ENCODE data around the gene HCRT. TPM values are rescaled to one million over a fixed set of nuclear protein-coding genes. Genes with fewer than 3 reads are reported as not detected.
"Not testable (repeated sequence)": the region's sequence is repeated elsewhere in the genome, so short reads cannot be mapped to it uniquely, and the experiment has no call there.

HCRT gene
- total and polyA plus RNA-seq, 12 donors, result not detected

DNA sequence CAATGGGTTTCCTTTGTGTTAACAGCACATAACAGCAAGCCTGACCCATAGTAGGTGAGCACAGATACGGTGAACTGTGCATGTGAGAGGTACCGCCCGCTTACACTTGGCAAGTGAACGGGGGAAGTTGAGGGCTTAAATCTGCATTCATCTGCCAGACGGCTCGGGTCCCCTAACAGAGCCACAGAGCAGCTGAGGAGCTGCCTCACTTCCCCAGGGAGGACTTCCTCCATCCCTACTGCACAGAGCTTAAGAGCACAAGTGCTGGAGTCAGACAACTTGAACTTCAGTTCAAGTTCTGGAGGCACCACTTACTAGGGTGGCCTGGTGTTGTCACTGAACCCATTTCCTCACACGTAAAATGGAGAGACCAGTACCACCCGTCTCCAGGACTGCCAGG is 43.9 kb downstream of the HCRT start:
- Histone ChIP-seq H3K27me3 (no peaks in the 10 kb centered on the region), H3K4me1 (peaks cover 24 to 77% (median 65%) of the 10 kb centered on the region in 9 donors), H3K9me3 (no peaks in the 10 kb centered on the region), H3K27ac (peak overlapping the region in 7 of 10 donors; percentile 31 to 70 (median 41)), H3K36me3 (peaks cover 0 to 79% (median 8%) of the 10 kb centered on the region in 9 donors), H3K4me3 (no peak overlapping the region)
- ATAC-seq (peak in 3 of 8 donors; percentile 29 to 34 (median 30)), DNase-seq (no peak)
- TF ChIP-seq, protein P1, sequence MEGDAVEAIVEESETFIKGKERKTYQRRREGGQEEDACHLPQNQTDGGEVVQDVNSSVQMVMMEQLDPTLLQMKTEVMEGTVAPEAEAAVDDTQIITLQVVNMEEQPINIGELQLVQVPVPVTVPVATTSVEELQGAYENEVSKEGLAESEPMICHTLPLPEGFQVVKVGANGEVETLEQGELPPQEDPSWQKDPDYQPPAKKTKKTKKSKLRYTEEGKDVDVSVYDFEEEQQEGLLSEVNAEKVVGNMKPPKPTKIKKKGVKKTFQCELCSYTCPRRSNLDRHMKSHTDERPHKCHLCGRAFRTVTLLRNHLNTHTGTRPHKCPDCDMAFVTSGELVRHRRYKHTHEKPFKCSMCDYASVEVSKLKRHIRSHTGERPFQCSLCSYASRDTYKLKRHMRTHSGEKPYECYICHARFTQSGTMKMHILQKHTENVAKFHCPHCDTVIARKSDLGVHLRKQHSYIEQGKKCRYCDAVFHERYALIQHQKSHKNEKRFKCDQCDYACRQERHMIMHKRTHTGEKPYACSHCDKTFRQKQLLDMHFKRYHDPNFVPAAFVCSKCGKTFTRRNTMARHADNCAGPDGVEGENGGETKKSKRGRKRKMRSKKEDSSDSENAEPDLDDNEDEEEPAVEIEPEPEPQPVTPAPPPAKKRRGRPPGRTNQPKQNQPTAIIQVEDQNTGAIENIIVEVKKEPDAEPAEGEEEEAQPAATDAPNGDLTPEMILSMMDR (IDR thresholded peaks at IDR 0.05), result no peak
- WGBS, 2 donors, result 59 to 77% methylated on average over 8 of the region's 8 CpGs
- intact Hi-C loops (cut with DNase I), result no loop called here

DNA sequence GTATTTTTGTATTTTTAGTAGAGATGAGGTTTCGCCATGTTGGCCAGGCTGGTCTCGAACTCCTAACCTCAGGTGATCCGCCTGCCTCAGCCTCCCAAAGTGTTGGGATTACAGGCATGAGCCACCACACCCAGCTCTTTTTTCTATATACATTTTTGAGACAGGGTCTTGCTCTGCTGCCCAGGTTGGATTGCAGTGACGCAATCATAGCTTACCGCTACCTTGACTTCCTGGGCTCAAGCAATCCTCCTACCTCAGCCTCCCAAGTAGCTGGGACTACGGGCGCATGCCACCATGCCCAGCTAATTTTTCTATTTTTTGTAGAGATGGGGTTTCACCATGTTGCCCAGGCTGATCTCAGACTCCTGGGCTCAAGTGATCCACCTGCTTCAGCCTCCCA is 44.6 kb downstream of the HCRT start:
- H3K9me3 ChIP-seq; intact Hi-C loops (cut with DNase I); ATAC-seq; H3K27me3 ChIP-seq; H3K4me3 ChIP-seq; DNase-seq: not testable (repeated sequence)
- 98% methylated on average over 7 of the region's 7 CpGs for WGBS, 2 donors
- peak overlapping the region in 4 of 10 donors; percentile 2 to 36 (median 20) for H3K27ac ChIP-seq
- peaks cover 0 to 72% (median 5%) of the 10 kb centered on the region in 9 donors for H3K36me3 ChIP-seq
- peaks cover 27 to 84% (median 72%) of the 10 kb centered on the region in 9 donors for H3K4me1 ChIP-seq

DNA sequence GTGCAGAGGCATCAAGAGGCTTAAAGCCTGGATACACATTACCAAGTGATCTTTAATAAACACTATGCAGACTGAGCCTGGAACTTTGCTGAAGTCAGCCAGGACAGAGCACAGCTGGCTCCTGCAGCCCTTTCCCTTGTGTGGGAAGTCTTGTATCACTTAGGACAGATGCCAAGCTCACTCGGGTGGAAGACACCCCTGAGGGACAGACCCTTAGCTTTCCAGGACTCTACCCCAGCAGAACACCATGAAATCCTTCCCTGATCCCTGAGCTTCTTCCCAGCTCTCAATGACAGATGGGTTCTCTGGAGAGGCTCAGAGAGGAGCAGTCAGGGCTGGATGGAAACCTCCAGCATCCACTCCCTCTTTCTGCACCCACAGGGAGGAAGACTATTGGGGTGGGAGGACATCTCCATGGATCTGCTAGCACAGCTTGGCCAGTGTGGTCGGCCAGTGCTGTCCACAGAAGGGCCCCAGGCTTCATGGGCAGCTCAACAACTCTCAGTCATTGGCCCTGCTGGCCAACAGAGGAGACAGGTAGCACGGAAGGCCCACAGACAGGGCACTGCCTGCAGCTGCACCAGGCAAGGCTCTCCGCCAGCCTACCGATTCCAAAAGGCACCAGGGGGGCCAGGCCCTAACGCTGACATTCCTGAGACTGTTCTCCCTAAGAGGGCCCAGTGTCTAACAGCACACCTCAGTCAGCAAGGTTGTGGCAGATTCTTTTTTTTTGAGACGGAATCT is 46.3 kb downstream of the HCRT start:
- H3K36me3 ChIP-seq, result peaks cover 0 to 66% (median 0%) of the 10 kb centered on the region in 9 donors
- DNase-seq (no peak), ATAC-seq (peak in 6 of 8 donors; percentile 11 to 42 (median 28))
- H3K4me1 ChIP-seq, result peaks cover 35 to 100% (median 86%) of the 10 kb centered on the region in 9 donors
- intact Hi-C loops (cut with DNase I), result no loop called here
- TF ChIP-seq, protein P1 (IDR thresholded peaks at IDR 0.05), result no peak
- H3K4me3 ChIP-seq, result no peak overlapping the region
- H3K9me3 ChIP-seq, result no peaks in the 10 kb centered on the region
- H3K27ac ChIP-seq, result peak overlapping the region in 7 of 10 donors; percentile 21 to 71 (median 32)
- 66% methylated on average over 7 of the region's 7 CpGs for WGBS, 2 donors
- H3K27me3 ChIP-seq, result no peaks in the 10 kb centered on the region

DNA sequence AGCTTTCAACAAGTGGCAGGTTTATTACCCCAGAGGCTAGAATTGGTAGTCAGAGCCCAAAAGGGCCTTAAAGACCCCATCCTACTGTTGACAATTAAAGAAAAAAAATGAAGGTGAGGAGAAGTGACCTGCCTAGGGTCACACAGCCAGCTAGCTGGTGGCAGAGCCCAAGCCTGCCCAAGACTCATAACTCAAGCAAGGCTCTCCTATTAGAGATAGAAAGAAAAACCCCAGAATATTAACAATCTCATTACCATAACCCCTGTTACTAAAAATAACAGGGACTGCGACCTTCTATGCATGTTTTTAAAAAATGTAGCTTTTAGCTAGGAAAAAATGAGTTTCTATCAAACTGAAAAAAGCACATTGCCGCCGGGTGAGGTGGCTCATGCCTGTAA is 48.6 kb downstream of the HCRT start:
- H3K4me3 ChIP-seq, result peak overlapping the region in 6 of 10 donors; percentile 6 to 31 (median 18)
- TF ChIP-seq, protein P1 (IDR thresholded peaks at IDR 0.05), result no peak
- intact Hi-C loops (cut with DNase I), result no loop called here
- H3K9me3 ChIP-seq, result no peaks in the 10 kb centered on the region
- DNase-seq, result no peak
- peaks cover 37 to 100% (median 88%) of the 10 kb centered on the region in 9 donors for H3K4me1 ChIP-seq
- H3K36me3 ChIP-seq, result peaks cover 0 to 51% (median 0%) of the 10 kb centered on the region in 9 donors
- peak overlapping the region; percentile 56 to 87 (median 78) for H3K27ac ChIP-seq
- WGBS, 2 donors, result 71 to 84% methylated on average over 3 of the region's 3 CpGs
- ATAC-seq, result no peak
- H3K27me3 ChIP-seq, result no peaks in the 10 kb centered on the region

Data from heart right ventricle (tissue), 16 donors.